RWPE1 (cell line): Measurements from ENCODE around the gene ADAMTS17.

Experiments used
- CTCF ChIA-PET: fragments of 350-600 bp; sonication (Branson Sonifier 250); formaldehyde crosslinking; extraction: SDS; loops from one replicate; lab custom pipeline; 2021; lab: Yijun Ruan, JAX
- POLR2A ChIA-PET: fragments of 400-600 bp; formaldehyde crosslinking; extraction: SDS; loops from one replicate; lab custom pipeline; 2020; ENCODE audit warnings: antibody characterized with exemption; ENCODE audit not compliant: low non-redundant PET; lab: Yijun Ruan, JAX
- DNase-seq: peaks from one replicate; pipeline ENCODE4 v3.0.0; 2012; ENCODE audit warnings: low spot score
- H3K27ac ChIP-seq: fragments of 450-650 bp; 2 replicates; pipeline ENCODE4 v1.5.1; 2017
- TF ChIP-seq, protein P1 (sequence below): fragments of 450-650 bp; conservative IDR thresholded peaks from 2 replicates; pipeline ENCODE4 v1.5.1; 2017; ENCODE audit warnings: low read depth, mild to moderate bottlenecking

The ADAMTS17 gene

DNA sequence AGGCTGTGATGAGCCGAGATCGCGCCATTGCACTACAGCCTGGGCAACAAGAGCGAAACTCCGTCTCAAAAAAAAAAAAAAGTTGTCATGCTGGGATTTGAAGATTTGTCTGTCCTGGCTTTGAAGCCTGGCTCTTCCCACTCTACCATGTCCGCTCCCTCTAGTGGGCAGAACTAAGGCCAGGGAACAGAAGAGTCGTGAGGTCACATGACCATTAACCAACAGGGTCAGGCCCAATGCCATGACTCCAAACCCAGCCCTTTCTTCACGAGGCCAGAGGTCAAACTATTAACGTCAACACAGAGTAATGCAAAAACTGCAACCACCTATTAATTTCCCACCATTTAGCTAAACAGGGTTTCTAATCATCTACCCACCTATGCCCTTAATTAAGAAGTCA, 212.1 kb downstream of the ADAMTS17 start:
- no peak overlapping the region for H3K27ac ChIP-seq
- ChIA-PET POLR2A (no interaction called here), CTCF (no interaction called here)
- TF ChIP-seq, protein P1, sequence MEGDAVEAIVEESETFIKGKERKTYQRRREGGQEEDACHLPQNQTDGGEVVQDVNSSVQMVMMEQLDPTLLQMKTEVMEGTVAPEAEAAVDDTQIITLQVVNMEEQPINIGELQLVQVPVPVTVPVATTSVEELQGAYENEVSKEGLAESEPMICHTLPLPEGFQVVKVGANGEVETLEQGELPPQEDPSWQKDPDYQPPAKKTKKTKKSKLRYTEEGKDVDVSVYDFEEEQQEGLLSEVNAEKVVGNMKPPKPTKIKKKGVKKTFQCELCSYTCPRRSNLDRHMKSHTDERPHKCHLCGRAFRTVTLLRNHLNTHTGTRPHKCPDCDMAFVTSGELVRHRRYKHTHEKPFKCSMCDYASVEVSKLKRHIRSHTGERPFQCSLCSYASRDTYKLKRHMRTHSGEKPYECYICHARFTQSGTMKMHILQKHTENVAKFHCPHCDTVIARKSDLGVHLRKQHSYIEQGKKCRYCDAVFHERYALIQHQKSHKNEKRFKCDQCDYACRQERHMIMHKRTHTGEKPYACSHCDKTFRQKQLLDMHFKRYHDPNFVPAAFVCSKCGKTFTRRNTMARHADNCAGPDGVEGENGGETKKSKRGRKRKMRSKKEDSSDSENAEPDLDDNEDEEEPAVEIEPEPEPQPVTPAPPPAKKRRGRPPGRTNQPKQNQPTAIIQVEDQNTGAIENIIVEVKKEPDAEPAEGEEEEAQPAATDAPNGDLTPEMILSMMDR = no peak
- no peak for DNase-seq

DNA sequence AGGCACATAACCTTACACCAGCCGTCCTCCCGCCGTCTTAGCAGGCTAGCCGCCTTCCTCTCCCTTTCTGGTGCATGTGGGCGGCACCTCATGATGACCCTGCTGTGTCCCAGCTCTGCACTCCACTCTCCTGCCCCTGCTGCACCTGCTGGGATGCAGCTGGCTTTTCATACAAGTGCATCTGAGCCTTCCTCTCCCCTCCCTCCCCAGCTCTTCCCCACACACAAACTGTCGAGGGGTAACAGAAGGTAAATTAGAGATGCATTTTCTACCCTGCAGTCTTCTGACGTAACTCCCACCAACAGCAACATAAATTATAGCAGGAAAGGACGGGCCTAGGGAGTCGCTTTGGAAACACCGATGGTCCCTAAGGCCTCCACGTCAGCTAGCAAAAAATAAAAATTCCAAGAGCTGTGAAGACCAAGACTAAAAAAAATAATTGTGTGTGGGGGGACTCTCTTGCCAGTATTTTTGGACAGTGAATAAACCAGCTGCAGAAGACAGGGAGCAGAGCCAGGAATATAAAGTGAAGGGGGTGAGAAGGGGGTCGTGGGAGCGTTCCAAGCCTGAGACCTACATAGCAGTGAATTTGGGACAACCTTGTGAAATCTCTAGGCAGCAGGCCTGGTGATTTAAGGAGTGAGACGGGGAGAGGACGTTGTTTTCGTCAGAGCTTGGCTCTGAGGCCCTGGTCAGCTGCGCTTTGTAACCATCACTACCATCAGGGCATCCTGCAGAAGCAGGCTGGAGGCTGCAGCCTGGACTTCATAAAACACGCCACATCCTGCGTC, 216.2 kb downstream of the ADAMTS17 start:
- TF ChIP-seq, protein P1 = no peak
- ChIA-PET POLR2A (no interaction called here), CTCF (no interaction called here)
- no peak overlapping the region for H3K27ac ChIP-seq
- DNase-seq = no peak

DNA sequence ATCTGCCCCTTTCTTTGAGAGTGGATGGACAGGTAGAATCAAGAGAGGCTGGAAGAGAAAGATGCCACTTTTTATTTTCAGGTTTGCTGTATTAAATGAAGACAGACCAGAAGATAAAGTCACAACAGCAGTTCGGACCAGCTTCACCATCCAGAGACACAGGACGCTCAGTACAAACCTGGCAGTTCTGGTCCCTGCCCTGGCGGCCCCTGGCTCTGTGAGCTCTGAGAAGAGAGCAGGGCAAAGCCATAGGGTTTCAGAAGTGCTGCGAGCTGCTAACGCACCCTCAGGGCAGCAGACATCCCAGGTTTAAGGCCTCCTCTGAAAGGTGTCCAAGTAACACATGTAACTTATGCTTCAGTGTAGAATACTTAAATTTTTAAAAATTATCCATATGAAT, 216.8 kb downstream of the ADAMTS17 start:
- CTCF ChIA-PET = interaction anchor here (0.6 kb wide), 1 partner anchor 1347 kb away, joined by 3 read pairs; no protein-coding TSS in a partner anchor
- TF ChIP-seq, protein P1 = no peak
- H3K27ac ChIP-seq = no peak overlapping the region
- DNase-seq = no peak
- POLR2A ChIA-PET = no interaction called here

DNA sequence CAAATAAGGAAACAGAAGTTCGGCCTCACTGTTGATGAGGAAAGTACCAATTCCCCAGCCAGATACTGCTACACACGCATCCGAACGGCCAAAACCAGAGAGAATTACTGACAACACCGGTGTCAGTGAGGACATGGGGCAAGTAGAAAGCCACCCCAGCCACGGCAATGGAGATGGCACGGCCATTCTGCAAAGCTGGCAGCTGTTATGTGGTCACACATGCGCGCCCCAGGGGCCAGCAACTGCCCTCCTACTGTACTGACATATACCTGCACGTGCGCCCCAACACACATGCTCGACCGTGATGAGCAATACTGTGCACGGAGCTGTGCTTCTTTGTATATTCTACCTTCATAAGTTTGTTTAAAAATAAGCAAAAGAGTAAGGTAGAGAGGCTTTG, 217.4 kb downstream of the ADAMTS17 start:
- DNase-seq = no peak
- peak overlapping the region; percentile 49 for H3K27ac ChIP-seq
- ChIA-PET POLR2A (no interaction called here), CTCF (interaction anchor here (0.6 kb wide), 1 partner anchor 1346 kb away, joined by 3 read pairs; no protein-coding TSS in a partner anchor)
- TF ChIP-seq, protein P1 = no peak

DNA sequence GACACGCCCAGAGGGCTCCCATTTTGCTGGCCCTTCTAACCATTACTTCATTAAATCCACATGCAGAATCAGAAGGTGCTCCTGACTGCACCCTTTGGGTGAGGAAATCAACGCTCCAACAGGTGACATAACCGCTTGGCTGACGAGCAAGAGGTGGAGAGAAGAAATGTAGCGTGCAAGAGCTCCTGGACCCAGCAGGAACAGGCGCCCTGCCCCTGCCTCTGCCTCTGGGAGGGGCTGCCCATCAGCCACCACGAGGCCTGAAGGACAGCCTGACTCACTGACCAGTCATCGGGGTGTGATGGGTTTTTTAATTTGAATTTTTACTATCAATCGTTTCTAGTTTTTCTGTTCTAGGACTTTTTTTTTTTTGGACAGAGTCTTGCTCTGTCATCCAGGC, 218.2 kb downstream of the ADAMTS17 start:
- CTCF ChIA-PET = interaction anchor here (0.7 kb wide), 1 partner anchor 170 kb away, joined by 3 read pairs; no protein-coding TSS in a partner anchor
- peak; percentile 44 for DNase-seq
- POLR2A ChIA-PET = no interaction called here
- TF ChIP-seq, protein P1 = no peak
- H3K27ac ChIP-seq = peak overlapping the region; percentile 49

DNA sequence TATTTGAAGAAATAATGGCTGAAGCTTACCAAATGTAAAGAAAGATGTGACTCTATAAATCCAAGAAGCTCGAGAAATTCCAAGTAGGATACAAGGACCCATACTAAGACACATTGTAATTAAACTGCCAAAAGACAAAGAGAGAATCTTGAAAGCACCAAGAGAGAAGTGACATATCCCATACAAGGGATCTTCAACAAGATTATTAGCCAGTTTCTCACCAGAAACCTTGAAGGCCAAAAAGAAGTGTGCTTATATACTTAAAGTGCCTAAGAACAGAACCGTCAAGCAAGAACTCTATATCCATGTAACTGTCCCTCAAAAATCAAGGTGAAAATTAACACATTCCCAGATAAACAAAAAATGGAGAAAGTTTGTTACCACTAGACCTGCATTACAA, 220.5 kb downstream of the ADAMTS17 start:
- ChIA-PET CTCF (no interaction called here), POLR2A (no interaction called here)
- TF ChIP-seq, protein P1 = no peak
- no peak for DNase-seq
- no peak overlapping the region for H3K27ac ChIP-seq
